RCC 7860 (cell line): Measurements from ENCODE around the gene ARHGAP28.

Source experiments
- DNase-seq: peaks from one replicate; pipeline ENCODE4 v3.0.0-alpha.2; 2015; ENCODE audit warnings: low spot score
- FAIRE-seq: peaks from 2 replicates; lab custom pipeline; 2012; peaks lifted over from hg19 to GRCh38; lab: Jason Lieb, UNC

The ARHGAP28 gene

DNA sequence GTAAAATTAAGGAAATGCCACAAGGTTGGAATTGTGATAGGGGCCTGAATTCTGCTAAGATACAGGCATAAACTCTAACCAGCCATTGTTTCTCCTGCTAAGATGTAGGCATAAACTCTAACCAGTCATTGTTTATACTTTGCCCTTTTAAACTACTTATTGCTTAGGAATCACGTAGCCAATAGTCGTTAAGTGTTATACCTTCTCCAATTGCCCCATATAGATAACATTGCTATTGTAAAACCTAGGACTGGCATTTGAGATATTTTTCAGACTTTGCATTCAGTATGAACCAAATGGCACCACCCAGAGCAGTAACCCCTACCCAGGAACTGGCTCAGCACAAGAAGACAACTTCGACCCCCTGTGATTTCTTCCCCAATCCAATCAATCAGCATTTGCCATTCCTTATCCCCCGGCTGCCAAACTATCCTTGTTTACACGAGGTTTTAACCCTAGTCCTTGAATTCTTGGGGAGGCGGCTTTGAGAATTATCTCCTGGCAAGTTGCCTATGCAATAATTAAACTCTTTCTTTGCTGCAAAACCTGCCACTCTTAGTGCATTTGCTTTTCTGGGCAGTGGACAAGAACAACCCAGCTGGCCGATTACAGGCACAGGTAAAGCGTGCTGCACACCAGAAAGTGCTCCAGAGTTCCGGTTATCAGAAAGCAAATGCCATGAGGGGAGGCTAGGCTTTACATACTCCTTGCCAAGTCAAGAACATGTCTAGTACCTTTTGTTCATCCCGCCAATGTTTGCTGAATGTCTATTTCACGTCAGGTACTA is 220.5 kb downstream of the ARHGAP28 start:
- no peak for DNase-seq
- FAIRE-seq = no peak

DNA sequence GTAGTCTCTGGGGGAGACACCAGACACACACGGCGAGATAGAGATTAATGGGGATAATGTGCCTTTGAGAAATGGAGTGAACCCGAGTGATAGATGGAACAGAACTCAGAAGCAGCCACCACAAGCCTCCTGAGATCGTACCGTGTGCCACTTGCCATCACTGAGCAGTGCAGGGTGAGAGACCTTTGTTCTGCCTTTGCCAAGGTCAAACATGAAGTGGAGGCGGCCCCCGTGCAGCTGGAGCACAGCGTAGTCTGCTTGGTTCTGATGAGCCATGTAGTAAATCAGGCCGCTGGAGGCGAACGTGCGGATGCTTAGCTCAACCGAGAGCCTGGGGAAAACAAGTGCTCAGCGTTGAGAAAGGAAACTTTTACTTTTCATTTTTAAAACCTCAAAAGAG is 221.1 kb downstream of the ARHGAP28 start:
- DNase-seq (no peak), FAIRE-seq (no peak)

DNA sequence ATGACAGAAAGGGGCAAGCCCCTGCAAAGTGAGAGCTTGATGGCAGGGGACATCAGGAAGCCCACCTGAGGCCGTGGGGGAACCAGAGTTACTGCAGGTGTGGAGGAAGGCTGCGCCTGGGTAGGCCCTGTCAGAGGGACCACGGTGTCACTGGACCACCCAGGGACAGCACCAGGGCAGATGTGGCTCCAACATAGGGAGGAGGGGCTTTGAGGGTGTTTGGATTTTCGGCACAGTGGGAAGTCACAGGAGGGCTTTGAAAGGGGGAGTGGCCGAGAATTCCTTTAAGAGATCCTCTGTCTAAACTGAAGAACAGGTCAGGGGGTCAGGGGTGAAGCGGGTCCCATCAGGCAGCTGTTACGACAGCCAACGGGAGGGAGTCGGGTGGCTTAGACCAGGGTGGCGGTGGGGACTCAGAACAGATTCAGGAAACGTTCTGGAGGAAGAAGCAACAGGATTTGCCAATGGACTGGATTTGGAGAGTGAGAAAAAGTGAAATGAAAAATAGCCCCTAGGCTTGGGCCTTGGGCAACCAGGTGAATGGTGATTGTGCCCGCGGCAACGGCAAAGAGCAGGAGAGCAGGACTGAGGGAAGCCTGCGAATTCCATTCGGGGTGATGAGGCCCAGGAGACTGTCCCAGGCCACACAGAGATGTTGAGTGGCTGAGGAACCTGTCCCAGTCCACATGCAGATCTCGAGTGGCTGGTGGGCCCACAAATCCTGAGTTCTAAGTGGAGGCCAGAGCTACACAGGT is 222.0 kb downstream of the ARHGAP28 start:
- DNase-seq = no peak
- FAIRE-seq = no peak

DNA sequence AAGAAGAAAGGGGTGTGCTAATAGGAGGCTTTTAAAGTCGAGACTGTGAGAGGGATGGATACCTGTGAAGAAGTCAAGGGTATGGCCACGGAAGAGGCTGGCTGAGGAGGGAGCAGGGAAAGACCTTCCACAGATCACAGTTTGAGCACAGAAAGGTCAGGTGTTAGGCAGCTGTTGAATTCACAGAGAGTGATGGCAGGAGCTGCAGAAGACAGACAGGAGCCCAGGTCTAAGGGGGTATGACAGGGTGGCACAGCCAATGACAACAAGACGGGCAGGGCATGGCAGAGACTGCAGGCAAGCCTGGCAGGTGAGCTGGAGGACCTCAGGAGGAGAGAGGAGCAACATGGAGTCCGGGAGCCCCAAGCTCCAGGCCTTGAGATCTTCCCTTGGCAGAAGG is 225.0 kb downstream of the ARHGAP28 start:
- FAIRE-seq = no peak
- DNase-seq = no peak

DNA sequence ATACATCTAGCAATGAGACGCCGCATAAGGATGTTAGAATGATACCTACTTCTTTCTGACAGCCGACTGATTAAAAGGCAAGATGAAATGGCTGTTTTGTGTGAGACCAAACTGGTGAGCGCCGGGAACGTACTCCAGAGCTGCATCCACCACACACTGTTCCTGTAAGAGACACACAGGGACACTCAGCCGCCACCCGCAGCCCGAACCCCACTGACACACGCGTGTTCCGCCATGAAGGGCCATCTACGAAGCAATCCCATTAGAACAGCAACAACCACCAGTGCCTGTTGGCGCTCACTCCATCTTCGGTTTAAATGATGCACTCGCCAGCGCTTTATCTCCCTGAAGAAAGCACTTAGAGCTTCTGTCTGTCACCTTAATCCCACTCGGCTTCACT is 225.8 kb downstream of the ARHGAP28 start:
- FAIRE-seq (no peak), DNase-seq (no peak)

DNA sequence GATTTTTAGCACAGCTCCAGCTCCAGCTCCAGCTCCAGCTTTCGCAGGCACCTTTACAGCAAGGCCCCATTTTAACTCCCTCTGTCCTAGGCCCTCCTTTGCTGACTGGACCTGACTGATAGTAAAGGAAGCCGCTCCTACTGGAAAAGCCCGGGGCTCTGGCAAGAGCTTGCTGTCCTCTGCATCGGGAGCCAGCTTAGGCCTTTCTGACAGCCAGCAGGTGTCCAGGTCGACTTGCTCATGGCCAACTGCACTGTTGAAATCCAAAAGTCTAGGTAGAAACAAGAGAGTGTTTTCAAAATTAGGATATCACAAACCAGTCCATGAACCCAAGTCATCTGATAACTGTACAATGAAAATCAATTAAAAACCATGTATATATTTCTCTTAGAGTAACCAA is 227.0 kb downstream of the ARHGAP28 start:
- no peak for FAIRE-seq
- DNase-seq = no peak

DNA sequence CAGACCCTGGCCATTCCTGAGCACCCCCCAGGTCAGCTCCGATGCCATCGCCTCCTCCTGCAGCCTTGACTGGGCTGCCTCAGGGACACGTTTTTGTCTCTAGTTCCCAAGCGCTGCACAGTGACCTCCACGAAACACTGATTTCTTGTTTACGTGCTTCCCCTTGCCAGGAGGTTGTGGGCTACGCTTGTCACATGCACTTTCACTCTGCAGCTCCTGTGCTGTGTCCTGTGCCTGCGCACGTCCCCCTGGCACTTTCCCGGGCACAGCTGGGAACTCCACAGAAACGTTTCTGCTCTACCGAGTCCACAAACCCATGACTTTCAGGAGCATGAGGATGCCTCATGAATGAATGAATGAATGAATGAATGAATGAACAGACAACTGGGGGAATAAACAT is 227.5 kb downstream of the ARHGAP28 start:
- DNase-seq (no peak), FAIRE-seq (no peak)

DNA sequence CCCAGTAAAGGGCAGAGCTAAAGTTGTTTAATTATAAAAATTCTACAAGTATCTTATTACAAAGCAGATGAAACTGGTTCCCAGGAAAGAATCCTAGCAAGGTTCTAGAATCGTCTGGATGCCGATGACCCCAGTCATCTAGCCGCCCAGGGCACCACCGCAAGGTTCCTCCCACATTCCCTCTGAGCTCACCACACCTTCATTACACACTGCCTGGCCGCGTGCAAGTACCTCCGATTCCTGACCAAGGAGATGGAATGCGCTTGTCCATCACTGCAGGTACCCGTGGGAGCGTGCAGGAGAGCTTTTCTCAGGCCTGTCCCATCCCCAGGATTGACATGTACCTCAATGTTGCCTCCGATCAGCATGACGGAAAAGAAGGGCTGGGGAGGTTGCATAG is 229.6 kb downstream of the ARHGAP28 start:
- no peak for FAIRE-seq
- no peak for DNase-seq

DNA sequence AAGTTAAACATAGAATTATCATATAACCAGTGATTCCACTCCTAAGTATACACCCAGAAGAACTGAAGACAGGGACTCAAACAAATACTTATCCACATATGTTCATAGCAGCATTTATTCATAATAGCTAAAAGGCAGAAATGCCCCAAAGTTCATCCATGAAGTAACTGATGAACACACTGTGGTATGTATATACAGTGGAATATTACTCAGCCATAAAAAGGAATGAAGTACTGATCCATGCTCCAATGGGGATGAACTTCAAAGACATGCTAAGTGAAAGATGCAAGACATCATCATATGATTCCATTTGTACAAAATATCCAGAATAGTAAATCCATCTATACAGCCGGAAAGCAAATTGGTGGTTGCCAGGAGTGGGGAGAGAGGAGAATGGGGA is 230.6 kb downstream of the ARHGAP28 start:
- FAIRE-seq (no peak), DNase-seq (no peak)

DNA sequence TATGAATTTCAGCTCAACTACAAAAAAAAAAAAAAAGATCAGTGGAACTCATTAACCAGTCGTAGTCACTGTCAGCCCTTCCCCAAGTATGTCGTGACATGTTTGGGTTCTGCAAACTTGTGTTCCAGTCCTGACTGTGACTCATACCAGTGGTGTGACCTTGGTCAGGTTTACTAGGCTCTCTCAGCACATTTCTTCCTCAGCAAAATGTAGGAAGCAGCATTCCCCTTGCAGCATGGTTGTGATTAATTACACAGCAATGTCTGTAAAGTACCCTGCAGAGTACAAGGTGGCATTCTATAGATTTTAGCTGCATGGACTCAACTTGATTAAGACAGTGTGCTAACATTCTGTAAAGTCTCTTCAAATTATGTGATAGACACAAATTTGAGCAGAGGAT is 231.1 kb downstream of the ARHGAP28 start:
- DNase-seq = peak; percentile 56
- FAIRE-seq = peak; percentile 38

DNA sequence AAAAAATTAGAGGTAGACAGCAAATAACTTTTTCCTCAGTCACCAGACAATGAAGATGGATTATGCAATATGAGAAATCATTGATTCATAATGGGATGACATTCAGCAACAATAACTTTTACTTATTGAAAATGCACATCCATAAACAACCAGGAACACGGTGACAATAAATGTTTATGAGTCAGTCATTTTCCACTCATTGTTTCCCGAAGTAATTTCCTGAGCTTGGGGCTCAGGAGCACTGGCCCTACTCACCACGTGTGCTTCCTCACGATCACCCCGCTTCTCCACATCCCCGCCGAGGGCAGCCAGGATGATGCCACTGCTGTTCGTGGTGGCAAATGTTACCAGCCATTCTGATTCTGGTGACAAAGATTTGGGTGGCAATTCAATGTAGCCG is 231.8 kb downstream of the ARHGAP28 start:
- FAIRE-seq (no peak), DNase-seq (no peak)

DNA sequence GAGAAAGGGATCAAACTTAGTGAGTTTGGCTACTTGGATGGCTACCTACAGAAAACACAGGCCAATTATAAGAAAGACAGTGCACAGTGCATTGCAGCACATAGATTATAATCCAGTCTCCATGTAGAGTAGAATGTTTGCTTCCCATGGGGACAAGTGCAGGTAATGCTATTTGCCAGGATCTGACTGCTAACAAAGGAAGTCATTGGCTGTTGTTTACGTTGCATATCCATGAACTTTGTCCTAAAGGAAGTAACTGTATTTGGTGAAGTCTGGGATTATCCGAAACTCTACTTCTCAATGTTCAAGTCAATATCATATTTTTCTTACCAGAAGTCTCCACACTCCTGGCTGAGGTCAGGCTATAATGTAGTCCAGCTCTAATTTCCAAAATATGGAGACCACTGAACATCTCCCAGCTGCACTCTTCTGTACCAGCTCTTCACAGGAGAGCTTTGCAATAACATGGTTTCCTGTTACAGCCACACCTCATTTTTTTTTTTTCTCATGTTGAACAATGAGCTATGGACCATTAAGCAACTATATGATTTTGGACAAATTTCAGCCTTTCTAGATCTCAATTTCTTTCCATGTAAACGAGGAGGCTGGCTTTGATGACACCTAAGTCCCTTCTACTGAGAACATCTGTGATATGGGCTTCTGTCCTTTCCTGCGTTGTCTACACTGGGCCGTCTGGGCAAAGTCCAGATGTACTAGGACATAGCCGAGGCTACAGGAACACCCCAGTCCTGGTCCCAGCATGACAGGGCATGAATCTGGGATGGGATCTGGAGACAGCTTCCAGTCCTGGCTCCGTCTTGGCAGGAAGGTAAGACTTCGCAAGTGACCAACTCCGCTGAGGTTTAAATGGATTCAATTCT is 233.3 kb downstream of the ARHGAP28 start:
- no peak for FAIRE-seq
- DNase-seq = no peak

DNA sequence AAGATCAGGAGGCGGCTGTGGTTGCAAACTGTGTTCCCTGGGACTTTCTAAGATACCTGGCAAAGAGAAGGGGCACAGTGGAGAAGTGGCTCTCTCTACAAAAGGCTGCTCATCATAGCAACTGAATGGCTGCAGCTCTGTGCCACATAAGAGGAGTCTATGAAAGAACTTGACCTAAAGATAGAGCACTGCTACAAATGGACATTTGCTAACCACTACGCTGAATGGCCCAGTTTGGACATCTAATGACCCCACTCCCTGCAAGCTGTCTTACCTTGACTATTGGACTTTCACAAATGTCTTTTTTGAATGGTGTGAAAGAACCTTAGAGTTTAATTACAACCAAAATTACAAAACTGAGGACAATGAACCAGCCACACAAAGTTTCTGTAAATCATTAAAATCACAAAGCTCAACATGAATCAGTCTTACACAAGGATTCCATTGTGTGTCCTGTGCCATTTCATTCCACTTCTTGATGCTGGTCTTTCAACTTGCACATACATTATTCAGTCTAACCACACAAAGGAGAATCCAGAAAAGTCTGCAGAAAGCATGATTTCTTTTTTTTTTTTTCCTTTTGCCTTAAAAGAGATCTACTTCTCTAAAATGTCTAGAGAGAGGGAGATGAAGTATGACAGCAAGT is 234.1 kb downstream of the ARHGAP28 start:
- FAIRE-seq = no peak
- DNase-seq = no peak
